ENCODE measurements around the gene SFMBT2.
"Not testable (repeated sequence)": the region's sequence is repeated elsewhere in the genome, so short reads cannot be mapped to it uniquely, and the experiment has no call there.

SFMBT2 gene

GRCh38 chr10:7206412-7207100 lies 204.3 kb downstream of the SFMBT2 start:
- DNase-seq = no peak

DNA sequence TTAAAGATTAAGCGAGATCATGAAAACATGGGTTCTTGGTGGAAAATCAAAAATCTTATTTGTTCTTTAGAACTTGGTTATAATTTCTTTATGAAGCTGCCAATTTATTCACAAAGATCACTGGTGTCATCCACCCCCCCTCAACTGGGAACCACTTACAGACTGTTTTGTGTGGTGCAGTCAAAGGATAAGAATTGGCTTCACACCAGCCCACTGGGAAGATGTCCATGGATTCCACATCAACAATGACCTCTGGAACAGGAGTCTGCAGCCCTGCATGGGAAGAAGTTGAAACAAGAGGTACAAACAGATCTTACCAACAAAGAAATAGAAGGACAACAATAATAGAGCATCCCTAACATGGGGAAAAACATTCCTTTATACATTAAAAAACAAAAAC lies 205.2 kb downstream of the SFMBT2 start:
- DNase-seq = no peak

- DNase-seq = no peak
These were observed 208.0 kb downstream of the SFMBT2 start for GRCh38 chr10:7202793-7203355.

GRCh38 chr10:7199152-7199760 lies 211.6 kb downstream of the SFMBT2 start:
- no peak for DNase-seq

DNA sequence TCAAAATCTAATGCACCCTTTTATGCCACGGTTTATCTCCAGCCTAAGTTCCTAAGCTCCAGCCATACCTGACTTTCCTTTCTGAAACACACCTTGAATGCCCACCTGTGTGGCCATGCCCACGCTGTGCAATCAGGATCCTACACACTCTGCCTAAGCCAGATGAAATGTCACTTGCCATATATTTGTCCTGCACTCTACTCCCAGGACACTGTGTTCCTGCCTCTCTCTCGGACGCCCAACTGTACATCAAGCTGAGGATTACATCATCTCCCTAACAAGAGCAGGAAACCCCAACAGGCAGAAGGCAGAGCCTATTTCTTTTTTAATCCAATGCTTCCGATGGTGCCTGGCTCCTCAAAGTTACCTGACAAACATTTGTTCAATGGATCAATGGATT lies 214.6 kb downstream of the SFMBT2 start:
- no peak for DNase-seq

DNA sequence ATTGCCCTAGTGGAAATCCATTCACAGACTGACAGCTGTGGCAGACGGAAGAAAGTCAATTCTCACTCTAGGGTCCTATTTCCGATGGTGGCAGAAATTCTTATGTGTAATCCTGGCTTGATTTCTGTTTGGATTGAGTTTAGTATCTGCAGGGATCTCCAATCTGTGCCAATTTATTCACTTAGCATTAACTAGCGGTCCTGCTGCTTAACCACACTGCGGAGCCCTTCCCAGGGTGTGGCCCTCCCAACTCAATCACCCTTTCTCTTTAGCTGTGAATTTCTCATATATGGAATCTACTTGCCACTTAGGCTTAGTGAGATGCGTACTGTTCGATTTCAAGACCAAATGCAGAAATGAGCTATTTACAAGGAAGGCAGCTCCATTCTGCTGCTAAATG lies 215.7 kb downstream of the SFMBT2 start:
- DNase-seq = no peak

DNA sequence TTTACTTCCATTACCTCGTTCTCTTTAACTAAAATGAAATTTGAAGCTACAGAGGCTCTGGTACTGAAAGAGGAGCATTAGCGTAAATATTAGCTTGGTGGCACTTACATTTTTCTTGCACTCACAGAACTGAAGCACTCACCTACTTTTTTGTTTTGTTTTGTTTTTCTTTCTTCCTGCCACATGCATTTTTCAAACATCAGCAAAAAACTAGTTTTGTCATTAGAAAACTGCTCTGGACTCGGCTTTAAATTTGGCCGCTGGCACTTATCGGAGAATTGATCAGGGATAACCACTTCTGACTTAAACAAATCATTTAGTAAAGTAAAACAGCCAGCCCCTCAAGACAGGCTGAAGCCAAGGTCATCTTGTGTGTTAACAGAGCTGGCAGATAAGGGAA lies 216.3 kb downstream of the SFMBT2 start:
- no peak for DNase-seq

- peak; percentile 36 for DNase-seq
These were observed 217.5 kb downstream of the SFMBT2 start for GRCh38 chr10:7193369-7193768.

DNA sequence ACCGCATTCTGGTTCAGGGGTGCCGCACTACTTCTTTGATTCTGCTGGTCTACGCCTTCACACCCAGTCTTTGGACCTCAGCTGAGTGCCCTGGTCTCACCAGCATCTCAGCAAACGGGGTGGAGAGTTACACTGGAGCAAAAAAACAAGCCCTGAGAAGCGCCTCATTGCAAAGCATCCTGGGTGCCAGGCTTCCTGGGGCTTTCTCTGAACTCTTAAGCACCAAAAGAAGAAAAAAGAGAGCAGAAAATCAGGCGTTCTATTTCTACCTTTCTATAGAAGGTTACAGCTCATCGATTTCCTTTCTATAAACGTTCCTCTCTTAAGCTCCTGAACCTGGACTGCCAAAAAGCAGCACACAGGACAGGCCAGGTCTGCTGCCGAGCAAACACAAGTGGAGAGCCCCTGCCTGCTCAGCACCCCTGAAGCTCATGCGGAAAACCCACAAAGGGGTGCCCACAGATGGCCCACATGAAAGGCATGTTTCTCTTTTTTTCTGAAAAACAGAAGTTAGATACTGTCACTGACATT lies 217.9 kb downstream of the SFMBT2 start:
- peak; percentile 71 for DNase-seq

- no peak for DNase-seq
These were observed 218.8 kb downstream of the SFMBT2 start for GRCh38 chr10:7192061-7192460.

DNA sequence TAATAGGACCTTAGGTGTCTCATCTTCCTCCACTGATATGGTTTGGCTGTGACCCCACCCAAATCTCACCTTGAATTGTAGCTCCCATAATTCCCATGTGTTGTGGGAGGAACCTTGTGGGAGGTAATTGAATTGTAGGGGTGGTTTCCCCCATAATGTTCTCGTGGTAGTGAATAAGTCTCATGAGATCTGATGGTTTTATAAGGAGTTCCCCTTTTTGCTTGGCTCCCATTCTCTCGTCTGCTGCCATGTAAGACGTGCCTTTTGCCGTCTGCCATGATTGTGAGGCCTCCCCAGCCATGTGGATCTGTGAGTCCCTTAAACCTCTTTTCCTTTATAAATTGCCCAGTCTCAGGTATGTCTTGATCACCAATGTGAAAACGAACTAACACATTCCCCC lies 220.1 kb downstream of the SFMBT2 start:
- not testable (repeated sequence) for DNase-seq

DNA sequence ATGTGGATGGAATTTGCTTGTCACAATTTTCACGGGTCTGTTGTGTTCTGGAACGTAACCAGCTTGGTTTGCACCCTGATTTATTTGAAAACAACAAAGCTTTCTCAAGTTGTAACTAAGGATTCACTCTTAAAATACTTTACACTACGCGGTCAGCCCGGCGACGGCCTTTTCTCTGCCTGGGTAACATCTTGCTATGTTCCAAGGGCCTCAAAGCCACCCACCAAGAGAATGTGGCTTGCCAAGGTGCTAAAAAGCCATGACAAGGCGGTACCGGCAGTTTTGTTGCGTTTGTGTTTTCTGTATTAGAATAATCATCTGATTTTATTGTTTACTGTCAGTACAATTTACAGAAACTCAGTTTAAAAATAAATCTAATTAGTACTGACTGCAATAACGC lies 220.9 kb downstream of the SFMBT2 start:
- DNase-seq = no peak

DNA sequence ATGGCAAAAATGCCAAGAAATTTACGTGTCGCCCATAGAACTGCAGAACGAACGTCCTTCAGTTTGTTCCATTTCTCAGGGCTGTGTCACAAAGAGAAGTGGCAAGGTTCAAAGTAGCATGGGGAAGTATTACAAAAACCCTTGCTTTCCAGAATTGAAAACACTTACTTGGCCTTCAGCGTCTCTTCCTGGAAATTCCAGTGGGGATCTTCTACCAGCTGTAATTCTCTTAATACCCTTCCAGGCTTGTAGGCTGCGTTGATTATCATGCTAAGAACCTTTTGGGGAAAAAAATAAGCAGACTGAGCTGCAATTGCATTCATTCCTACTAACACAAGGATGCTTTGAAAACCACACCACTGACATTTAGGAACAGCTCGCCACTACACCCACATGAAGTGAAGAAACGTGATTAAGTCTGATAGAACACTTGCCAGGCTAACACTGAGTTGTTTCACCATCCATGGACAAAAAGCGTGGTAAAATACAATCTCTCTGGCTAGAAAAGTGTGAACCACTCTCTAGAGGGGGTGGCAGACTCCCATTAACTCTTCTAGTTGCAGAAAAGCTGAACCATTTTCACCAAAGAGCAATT lies 222.3 kb downstream of the SFMBT2 start:
- no peak for DNase-seq

DNA sequence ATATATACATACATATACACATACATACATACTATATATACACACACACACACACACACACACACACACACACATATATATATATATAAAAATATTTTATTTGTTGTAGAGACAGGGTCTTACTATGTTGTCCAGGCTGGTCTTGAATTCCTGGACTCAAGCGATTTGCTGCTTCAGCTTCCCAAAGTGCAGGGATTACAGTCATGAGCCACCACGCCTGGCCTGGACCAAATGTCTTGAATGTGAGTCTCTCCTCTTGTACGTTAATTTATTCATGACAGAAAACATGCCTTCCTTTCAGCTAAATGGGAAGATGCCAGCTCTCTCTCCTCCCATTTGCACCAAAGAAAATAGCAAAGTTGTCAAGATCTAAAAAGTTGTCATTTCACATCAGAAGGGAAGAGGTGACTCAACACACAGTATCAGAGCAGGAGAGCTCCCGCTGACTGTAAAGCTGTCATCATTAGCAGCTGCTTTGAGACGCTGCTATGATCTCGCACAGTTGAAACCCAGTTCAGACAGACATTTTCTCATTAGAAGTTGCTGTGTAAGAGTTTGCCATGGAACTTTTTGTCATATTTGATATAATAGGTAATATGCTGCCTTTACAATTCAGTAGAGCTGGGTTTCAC lies 224.3 kb downstream of the SFMBT2 start:
- DNase-seq = no peak

- no peak for DNase-seq
These were observed 225.5 kb downstream of the SFMBT2 start for GRCh38 chr10:7185367-7185690.

- no peak for DNase-seq
These were observed 226.0 kb downstream of the SFMBT2 start for GRCh38 chr10:7184660-7185366.

GRCh38 chr10:7184116-7184515 lies 226.7 kb downstream of the SFMBT2 start:
- not testable (repeated sequence) for DNase-seq

DNA sequence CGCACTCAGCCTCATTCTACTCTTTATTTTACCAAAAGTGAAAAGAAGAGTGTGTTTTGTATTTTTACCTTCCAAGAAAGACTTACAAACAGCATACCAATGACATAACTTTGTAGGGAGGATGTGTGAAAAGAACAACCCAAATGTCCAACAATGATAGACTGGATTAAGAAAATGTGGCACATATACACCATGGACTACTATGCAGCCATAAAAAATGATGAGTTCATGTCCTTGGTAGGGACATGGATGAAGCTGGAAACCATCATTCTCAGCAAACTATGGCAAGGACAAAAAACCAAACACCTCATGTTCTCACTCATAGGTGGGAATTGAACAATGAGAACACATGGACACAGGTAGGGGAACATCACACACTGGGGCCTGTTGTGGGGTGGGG lies 228.5 kb downstream of the SFMBT2 start:
- not testable (repeated sequence) for DNase-seq

DNA sequence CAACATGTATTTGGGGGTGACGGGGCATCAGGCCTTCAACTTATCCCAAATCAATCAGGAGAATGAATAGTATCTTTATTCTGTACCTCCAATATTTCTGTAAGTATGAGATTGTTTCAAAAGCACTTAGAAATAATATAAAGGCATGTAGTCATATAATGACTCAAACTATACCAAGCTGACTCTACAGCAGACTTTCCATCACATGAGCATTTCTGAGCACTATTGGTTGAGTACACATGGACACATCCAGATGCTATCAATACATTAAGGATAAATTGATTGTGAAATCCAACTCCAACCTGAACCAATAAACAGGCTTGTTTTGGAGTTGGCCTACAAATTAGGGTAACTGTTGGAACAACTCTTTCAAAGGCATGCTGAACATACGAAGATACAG lies 229.4 kb downstream of the SFMBT2 start:
- DNase-seq = no peak

DNA sequence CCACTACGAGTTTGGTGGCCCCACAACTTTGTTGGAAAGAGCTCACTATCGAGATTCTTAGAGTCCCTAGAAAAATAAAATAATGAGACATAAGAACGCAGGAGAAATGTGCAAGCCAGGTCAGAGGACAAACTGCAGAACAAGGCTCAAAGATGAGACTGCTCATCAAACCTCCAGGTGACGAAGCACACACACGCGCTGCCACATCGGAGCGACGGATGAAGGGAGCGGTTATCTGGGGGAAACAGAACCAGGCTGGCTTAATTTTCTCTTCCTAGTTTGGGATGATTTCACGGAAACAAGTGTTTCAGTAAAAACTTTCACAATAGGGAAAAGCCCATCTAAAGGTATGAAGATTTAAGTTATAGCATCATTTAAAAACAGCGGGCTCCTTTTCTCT lies 231.3 kb downstream of the SFMBT2 start:
- DNase-seq = no peak

- no peak for DNase-seq
These were observed 236.9 kb downstream of the SFMBT2 start for GRCh38 chr10:7173948-7174347.

DNA sequence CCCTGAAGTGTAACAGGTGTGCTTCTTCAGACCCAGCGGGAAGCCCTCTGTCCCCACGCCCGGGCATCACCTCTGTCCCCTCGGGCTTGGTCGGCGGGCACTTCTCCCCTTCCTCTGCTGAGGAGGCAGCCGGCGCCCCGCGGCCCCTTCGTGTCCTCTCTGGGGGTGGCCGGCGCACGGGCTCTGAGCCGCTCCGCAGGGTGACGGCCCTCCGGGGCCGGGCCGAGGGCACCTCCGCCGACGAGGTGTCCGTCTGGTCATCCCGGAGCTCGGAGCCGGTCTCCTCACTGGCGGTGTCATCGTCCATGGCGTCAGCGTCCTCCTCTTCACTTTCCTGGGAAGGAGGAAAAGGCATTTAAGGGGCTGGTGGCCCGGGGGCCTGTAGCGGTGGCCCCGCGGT lies 239.0 kb downstream of the SFMBT2 start:
- DNase-seq = no peak

Data from CD4-positive, alpha-beta T cell treated with Interleukin-6 for 4 hours (primary cell).